Fibroblast of lung (primary cell): Measurements from ENCODE around the gene MLST8.

Experiments
- CTCF ChIP-seq, 2 donors: IDR thresholded peaks in 1 of 2; conservative IDR thresholded peaks in 1 of 2; 1 replicate in 1 of 2; 2 replicates in 1 of 2; pipeline ENCODE4 v1.5.1; 2011 to 2012; ENCODE audit warnings: low read length in 2 of 2, control low read depth in 1 of 2, inconsistent platforms in 1 of 2, low read depth in 1 of 2, mild to moderate bottlenecking in 1 of 2
- EZH2 ChIP-seq: IDR thresholded peaks from 2 replicates; pipeline ENCODE4 v1.5.1; 2012; ENCODE audit warnings: low read length, control low read depth, mild to moderate bottlenecking; ENCODE audit errors: missing control alignments

DNA sequence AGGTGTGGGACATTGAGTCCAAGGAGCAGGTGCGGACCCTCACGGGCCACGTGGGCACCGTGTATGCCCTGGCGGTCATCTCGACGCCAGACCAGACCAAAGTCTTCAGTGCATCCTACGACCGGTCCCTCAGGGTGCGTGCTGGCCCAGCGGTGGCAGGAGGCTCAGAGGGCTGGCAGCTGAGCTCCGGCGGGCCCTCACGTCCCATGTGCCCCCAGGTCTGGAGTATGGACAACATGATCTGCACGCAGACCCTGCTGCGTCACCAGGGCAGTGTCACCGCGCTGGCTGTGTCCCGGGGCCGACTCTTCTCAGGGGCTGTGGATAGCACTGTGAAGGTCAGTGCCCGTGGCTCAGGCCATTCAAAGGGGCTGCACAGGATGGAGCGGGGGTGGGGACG lies 29.2 kb upstream of the MLST8 start:
- no peak for TF ChIP-seq CTCF (conservative IDR thresholded peaks at IDR 0.05 in 1 of 2, IDR thresholded peaks at IDR 0.05 in 1 of 2; ENCODE audit: low read depth in 1 of 2, low read length in 2 of 2)
- TF ChIP-seq EZH2: no peak
